Lower leg skin (tissue), 4 donors: ENCODE data around the gene MCCC1. TPM values are rescaled to one million over a fixed set of nuclear protein-coding genes. Genes with fewer than 3 reads are reported as not detected.
"Not testable (repeated sequence)": the region's sequence is repeated elsewhere in the genome, so short reads cannot be mapped to it uniquely, and the experiment has no call there.

Source experiments
- DNase-seq, 2 donors: peaks; one replicate each; pipeline ENCODE4 v3.0.0-alpha.2; 2019; ENCODE audit warnings: low spot score in 2 of 2
- H3K4me3 ChIP-seq: fragments of 200-600 bp; sonication (generic); 2 replicates; pipeline ENCODE4 v1.5.1; 2017; ENCODE audit warnings: mild to moderate bottlenecking, low read depth; ENCODE audit not compliant: poor library complexity, severe bottlenecking
- POLR2A ChIP-seq, 2 donors: fragments of 450-650 bp; IDR thresholded peaks; one replicate each; pipeline ENCODE4 v1.6.1; 2016 to 2017; ENCODE audit warnings: antibody characterized with exemption in 2 of 2, mild to moderate bottlenecking in 1 of 2, moderate library complexity in 1 of 2
- WGBS, 2 donors: methylation state at CpG; one replicate each; pipeline ENCODE4 v1.1.5; 2018; 5-methylcytosine and 5-hydroxymethylcytosine counted together
- intact Hi-C: fragments of 100-400 bp; cut with DNase I; formaldehyde crosslinking; loops from one replicate; pipeline ENCODE4 v1.15.0; 2023; ENCODE audit warnings: low total_unique reads
- total RNA-seq, 4 donors: library from RNA; depleted of rRNA; stranded (reverse); fragments of >200 nt; gene quantifications; one replicate each; pipeline ENCODE4 v1.1.0, GENCODE V29; 2016
- TF ChIP-seq, protein P1 (sequence below), 3 donors: fragments of 450-650 bp; IDR thresholded peaks; one replicate each; pipeline ENCODE4 v1.5.1; 2016; ENCODE audit warnings: antibody characterized with exemption in 3 of 3, mild to moderate bottlenecking in 3 of 3, moderate library complexity in 2 of 3

The MCCC1 gene
- total RNA-seq, 4 donors from 2014 or later: 31.7 to 43.9 (median 36.9) TPM

DNA sequence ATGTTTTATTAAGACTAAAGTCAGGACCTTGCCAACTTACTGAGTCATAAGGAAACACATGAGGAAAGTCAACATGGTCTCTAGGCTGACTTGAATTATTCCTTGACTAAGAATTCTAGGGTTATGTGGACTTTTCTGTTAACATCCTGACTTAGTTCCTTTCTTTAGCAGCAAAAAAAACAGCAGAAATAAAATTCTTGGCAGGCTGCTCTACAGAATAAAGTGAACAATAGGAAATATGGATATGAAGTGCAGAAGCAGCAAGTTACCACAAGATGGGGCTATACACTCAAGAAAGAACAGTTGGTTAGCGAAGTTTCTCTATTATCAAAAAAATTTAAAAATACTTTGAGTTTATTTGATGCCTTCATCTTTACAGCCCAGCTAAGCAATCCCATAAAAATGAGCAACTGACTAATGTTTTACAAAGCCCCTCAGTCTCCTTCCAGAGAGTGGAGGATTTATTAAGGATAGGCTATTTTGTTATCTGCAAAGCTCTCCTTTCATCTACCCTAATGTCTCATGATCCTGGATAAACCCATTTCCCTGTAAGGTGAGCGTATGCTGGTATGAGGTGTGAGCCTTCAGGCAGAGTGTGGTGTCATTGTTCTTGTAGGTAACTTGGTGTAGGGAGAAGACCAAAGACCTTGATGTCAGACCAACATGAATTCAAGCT lies 23.1 kb upstream of the MCCC1 start:
- no peak overlapping the region for H3K4me3 ChIP-seq
- intact Hi-C loops: loop anchor here (5.0 kb wide), 1 partner anchor 265 kb away; no protein-coding TSS in a partner anchor
- WGBS, 2 donors: 33 to 34% methylated on average over 2 of the region's 2 CpGs
- no peak for TF ChIP-seq POLR2A (IDR thresholded peaks at IDR 0.05)
- TF ChIP-seq, protein P1, sequence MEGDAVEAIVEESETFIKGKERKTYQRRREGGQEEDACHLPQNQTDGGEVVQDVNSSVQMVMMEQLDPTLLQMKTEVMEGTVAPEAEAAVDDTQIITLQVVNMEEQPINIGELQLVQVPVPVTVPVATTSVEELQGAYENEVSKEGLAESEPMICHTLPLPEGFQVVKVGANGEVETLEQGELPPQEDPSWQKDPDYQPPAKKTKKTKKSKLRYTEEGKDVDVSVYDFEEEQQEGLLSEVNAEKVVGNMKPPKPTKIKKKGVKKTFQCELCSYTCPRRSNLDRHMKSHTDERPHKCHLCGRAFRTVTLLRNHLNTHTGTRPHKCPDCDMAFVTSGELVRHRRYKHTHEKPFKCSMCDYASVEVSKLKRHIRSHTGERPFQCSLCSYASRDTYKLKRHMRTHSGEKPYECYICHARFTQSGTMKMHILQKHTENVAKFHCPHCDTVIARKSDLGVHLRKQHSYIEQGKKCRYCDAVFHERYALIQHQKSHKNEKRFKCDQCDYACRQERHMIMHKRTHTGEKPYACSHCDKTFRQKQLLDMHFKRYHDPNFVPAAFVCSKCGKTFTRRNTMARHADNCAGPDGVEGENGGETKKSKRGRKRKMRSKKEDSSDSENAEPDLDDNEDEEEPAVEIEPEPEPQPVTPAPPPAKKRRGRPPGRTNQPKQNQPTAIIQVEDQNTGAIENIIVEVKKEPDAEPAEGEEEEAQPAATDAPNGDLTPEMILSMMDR (IDR thresholded peaks at IDR 0.05): peak in 1 of 3 donors; percentile 37
- DNase-seq: peak in 1 of 2 donors; percentile 12

DNA sequence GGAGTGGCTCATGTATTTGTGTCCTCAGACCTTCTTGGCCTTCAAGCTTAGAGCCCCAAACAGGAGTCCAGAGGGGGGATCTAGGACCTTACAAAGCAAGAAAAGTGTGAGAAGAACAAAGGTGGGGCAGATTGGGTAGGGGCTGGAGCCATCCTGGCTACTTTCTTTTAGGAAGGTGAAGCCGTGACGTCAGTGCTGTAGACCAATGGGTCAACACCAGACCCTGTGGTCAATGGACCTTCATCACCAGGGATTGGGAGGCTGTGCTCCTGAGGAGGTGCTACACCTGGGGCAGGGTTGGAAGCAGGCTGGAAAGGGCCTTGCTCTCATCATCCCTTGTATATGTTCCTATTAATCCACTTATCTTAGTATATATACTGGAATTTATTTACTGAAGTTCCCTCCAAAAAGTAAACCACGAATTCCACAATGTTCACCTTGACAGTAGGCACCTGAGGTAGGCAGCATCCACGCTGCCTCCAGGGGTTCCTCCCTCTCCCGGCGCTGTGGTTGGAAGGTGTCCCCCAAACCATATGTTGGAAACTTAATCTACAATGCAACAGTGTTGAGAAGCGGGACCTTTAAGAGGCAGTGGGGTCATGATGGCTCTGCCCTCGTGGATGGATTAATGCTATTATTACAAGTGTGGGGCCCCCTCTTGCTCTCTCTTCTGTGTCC lies 21.4 kb upstream of the MCCC1 start:
- TF ChIP-seq, protein P1 (IDR thresholded peaks at IDR 0.05): no peak
- no peak for TF ChIP-seq POLR2A (IDR thresholded peaks at IDR 0.05)
- WGBS, 2 donors: 70 to 71% methylated on average over 8 of the region's 8 CpGs
- DNase-seq: peak in 1 of 2 donors; percentile 68
- no peak overlapping the region for H3K4me3 ChIP-seq
- intact Hi-C loops: loop anchor here (5.0 kb wide), 1 partner anchor 267 kb away; no protein-coding TSS in a partner anchor

- intact Hi-C loops: no loop called here
- WGBS, 2 donors: 50 to 73% methylated on average over 4 of the region's 4 CpGs
- TF ChIP-seq POLR2A (IDR thresholded peaks at IDR 0.05): no peak
- TF ChIP-seq, protein P1 (IDR thresholded peaks at IDR 0.05): no peak
- no peak for DNase-seq
- H3K4me3 ChIP-seq: no peak overlapping the region
Measured at GRCh38 chr3:183117056-183117455, 17.8 kb upstream of the MCCC1 start.

- no peak for DNase-seq
- intact Hi-C loops: no loop called here
- WGBS, 2 donors: 3% methylated on average over 17 to 22 of the region's 25 CpGs
- TF ChIP-seq, protein P1 (IDR thresholded peaks at IDR 0.05): no peak
- TF ChIP-seq POLR2A (IDR thresholded peaks at IDR 0.05): no peak
- no peak overlapping the region for H3K4me3 ChIP-seq
Measured at GRCh38 chr3:183116025-183116614, 16.8 kb upstream of the MCCC1 start.

GRCh38 chr3:183114384-183115178 lies 15.3 kb upstream of the MCCC1 start:
- intact Hi-C loops: no loop called here
- no peak overlapping the region for H3K4me3 ChIP-seq
- no peak for TF ChIP-seq POLR2A (IDR thresholded peaks at IDR 0.05)
- TF ChIP-seq, protein P1 (IDR thresholded peaks at IDR 0.05): no peak
- no peak for DNase-seq
- 33 to 44% methylated on average over 12 to 13 of the region's 13 CpGs for WGBS, 2 donors

- H3K4me3 ChIP-seq, DNase-seq, intact Hi-C loops: not testable (repeated sequence)
- WGBS, 2 donors: 81 to 85% methylated on average over 1 of the region's 1 CpG
Measured at GRCh38 chr3:183109847-183110246, 10.6 kb upstream of the MCCC1 start.
